SU-DHL-6 (cell line): ENCODE measurements around the gene AFF3.

Experiments
- H2AFZ ChIP-seq: fragments of 200-600 bp; sonication (generic); 2 replicates; pipeline ENCODE4 v1.6.1; 2014; ENCODE audit warnings: low read depth, mild to moderate bottlenecking, moderate library complexity, mixed read lengths, antibody characterized with exemption, low read length; ENCODE audit not compliant: severe bottlenecking
- H3F3A ChIP-seq: fragments of 200-600 bp; shearing (Covaris generic); 2 replicates; pipeline ENCODE4 v1.6.0; 2016; ENCODE audit warnings: antibody characterized with exemption, mild to moderate bottlenecking; ENCODE audit not compliant: insufficient read depth
- H3K27ac ChIP-seq: fragments of 200-600 bp; sonication (generic); 2 replicates; pipeline ENCODE4 v1.5.1; 2016; ENCODE audit warnings: low read depth, mild to moderate bottlenecking, low read length, moderate library complexity, mixed read lengths
- H3K27me3 ChIP-seq: fragments of 200-600 bp; sonication (generic), shearing (Covaris generic); 2 replicates; pipeline ENCODE4 v1.6.0; 2014; ENCODE audit warnings: mild to moderate bottlenecking, low read length
- H3K36me3 ChIP-seq: fragments of 200-600 bp; sonication (generic); 2 replicates; pipeline ENCODE4 v1.6.1; 2014; ENCODE audit warnings: mild to moderate bottlenecking, low read length, mixed read lengths
- H3K4me2 ChIP-seq: fragments of 300-600, 200-600 bp; shearing (Covaris generic), sonication (generic); 2 replicates; pipeline ENCODE4 v1.6.0; 2014; ENCODE audit warnings: low read length, low read depth, mild to moderate bottlenecking; ENCODE audit not compliant: poor library complexity, severe bottlenecking
- H3K4me3 ChIP-seq: fragments of 200-600 bp; sonication (generic); 2 replicates; pipeline ENCODE4 v1.5.1; 2014; ENCODE audit warnings: antibody characterized with exemption, low read length, mild to moderate bottlenecking, mixed read lengths; ENCODE audit not compliant: insufficient read depth, poor library complexity, severe bottlenecking
- H3K79me2 ChIP-seq: fragments of 200-600 bp; sonication (generic); 2 replicates; pipeline ENCODE4 v1.6.1; 2014; ENCODE audit warnings: mild to moderate bottlenecking, low read length, moderate library complexity; ENCODE audit not compliant: insufficient read depth
- H3K9ac ChIP-seq: fragments of 200-600 bp; sonication (generic); 2 replicates; pipeline ENCODE4 v1.7.0; 2014; ENCODE audit warnings: mild to moderate bottlenecking, low read length
- H3K9me2 ChIP-seq: fragments of 200-600 bp; sonication (generic); replicated peaks from 2 replicates; pipeline ENCODE4 v1.6.1; 2014; ENCODE audit warnings: low read length; ENCODE audit not compliant: insufficient read depth
- H3K9me3 ChIP-seq: fragments of 200-600 bp; sonication (generic); 2 replicates; pipeline ENCODE4 v1.6.1; 2014; ENCODE audit warnings: low read length, mixed read lengths; ENCODE audit not compliant: insufficient read depth
- H4K20me1 ChIP-seq: fragments of 200-600 bp; sonication (generic); 2 replicates; pipeline ENCODE4 v1.6.1; 2014; ENCODE audit warnings: low read depth, mild to moderate bottlenecking, antibody characterized with exemption, low read length, moderate library complexity, mixed read lengths
- CTCF ChIP-seq: fragments of 200-600 bp; sonication (generic); IDR thresholded peaks from one replicate; pipeline ENCODE4 v1.5.1; 2017; ENCODE audit warnings: antibody characterized with exemption, mild to moderate bottlenecking, low read length, moderate library complexity; ENCODE audit not compliant: insufficient read depth, poor library complexity, severe bottlenecking
- EZH2phosphoT487 ChIP-seq: fragments of 200-600 bp; sonication (generic), shearing (Covaris generic); conservative IDR thresholded peaks from 2 replicates; pipeline ENCODE4 v1.6.1; 2018; ENCODE audit warnings: mild to moderate bottlenecking, antibody characterized with exemption, low read length, moderate library complexity, mixed read lengths

AFF3 gene

GRCh38 chr2:99789849-99790248 is 352.5 kb downstream of the AFF3 start:
- no peaks in the 10 kb centered on the region for H4K20me1 ChIP-seq
- H3K27ac ChIP-seq = no peak overlapping the region
- H3F3A ChIP-seq = no peaks in the 10 kb centered on the region
- no peak overlapping the region for H3K9ac ChIP-seq
- no peaks in the 10 kb centered on the region for H3K36me3 ChIP-seq
- H3K4me2 ChIP-seq = no peak overlapping the region
- no peaks in the 10 kb centered on the region for H3K9me3 ChIP-seq
- H2AFZ ChIP-seq = no peak overlapping the region
- no peaks in the 10 kb centered on the region for H3K79me2 ChIP-seq
- no peak overlapping the region for H3K4me3 ChIP-seq
- TF ChIP-seq CTCF (no peak), EZH2phosphoT487 (no peak)
- no peaks in the 10 kb centered on the region for H3K9me2 ChIP-seq
- no peaks in the 10 kb centered on the region for H3K27me3 ChIP-seq

GRCh38 chr2:99787769-99788382 is 354.5 kb downstream of the AFF3 start:
- Histone ChIP-seq H4K20me1 (no peaks in the 10 kb centered on the region), H3K4me2 (no peak overlapping the region), H3K9me2 (no peaks in the 10 kb centered on the region), H3K4me3 (no peak overlapping the region), H3K79me2 (no peaks in the 10 kb centered on the region), H2AFZ (no peak overlapping the region), H3F3A (no peaks in the 10 kb centered on the region), H3K36me3 (no peaks in the 10 kb centered on the region), H3K9ac (no peak overlapping the region), H3K9me3 (no peaks in the 10 kb centered on the region), H3K27me3 (no peaks in the 10 kb centered on the region), H3K27ac (no peak overlapping the region)
- TF ChIP-seq CTCF (no peak), EZH2phosphoT487 (no peak)

GRCh38 chr2:99786636-99787390 is 355.6 kb downstream of the AFF3 start:
- Histone ChIP-seq H4K20me1 (no peaks in the 10 kb centered on the region), H3K79me2 (no peaks in the 10 kb centered on the region), H3F3A (no peaks in the 10 kb centered on the region), H3K9me3 (no peaks in the 10 kb centered on the region), H3K4me3 (no peak overlapping the region), H3K4me2 (no peak overlapping the region), H3K27me3 (no peaks in the 10 kb centered on the region), H3K27ac (no peak overlapping the region), H3K9ac (no peak overlapping the region), H2AFZ (no peak overlapping the region), H3K9me2 (no peaks in the 10 kb centered on the region), H3K36me3 (no peaks in the 10 kb centered on the region)
- TF ChIP-seq CTCF = no peak
- TF ChIP-seq EZH2phosphoT487 = no peak
